Stimulated activated CD8-positive, alpha-beta memory T cell treated with anti-CD3 and anti-CD28 coated beads, Interleukin-12 subunit alpha, Interleukin-12 subunit beta, amount 100 ng/mL, for 1 hour (primary cell): ENCODE results near the gene EDDM13.
"Not testable (repeated sequence)": the region's sequence is repeated elsewhere in the genome, so short reads cannot be mapped to it uniquely, and the experiment has no call there.

Experiments
- DNase-seq: peaks from one replicate; pipeline ENCODE4 v3.0.0-alpha.2; 2020; ENCODE audit warnings: low read depth

The EDDM13 gene

GRCh38 chr19:56272161-56272798, at the start of gene EDDM13:
EDDM13 (plus strand) TSS chr19:56272748; CDS start chr19:56272835, 87 bp downstream.
- no peak for DNase-seq

- DNase-seq = no peak
These were observed 49.6 kb upstream of the EDDM13 start for GRCh38 chr19:56222901-56223300.

GRCh38 chr19:56223481-56223880, 49.1 kb upstream of the EDDM13 start:
- no peak for DNase-seq

DNA sequence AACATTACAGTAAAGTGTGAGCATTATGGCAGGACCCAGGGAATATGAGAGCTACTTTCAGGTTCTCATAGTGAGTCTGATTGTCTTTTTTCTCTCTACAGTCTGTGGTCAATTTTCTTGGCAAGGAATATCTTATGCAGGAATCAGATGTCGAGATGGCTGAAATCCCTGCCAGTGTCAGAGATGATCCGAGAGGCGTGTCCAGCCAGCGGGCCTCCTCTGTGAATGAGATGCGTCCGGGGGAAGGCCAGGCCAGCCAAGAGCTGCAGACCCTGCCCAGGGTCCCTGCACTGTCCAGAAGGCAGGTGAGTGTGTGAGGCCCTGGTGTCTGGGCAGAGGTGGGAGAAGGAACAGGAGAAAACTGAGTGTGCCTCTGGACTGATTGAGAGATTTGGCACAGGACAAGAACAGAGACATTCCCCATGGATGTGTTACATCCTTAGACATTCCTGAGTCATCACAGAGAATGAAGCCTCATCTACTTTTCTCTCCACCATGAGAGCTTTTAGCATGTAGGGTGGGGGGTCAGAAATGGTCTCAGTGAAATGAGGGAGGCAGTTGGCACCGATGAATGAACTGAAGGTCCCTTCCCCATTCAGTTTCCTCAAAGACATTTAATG, 27.3 kb upstream of the EDDM13 start:
- DNase-seq = no peak

DNA sequence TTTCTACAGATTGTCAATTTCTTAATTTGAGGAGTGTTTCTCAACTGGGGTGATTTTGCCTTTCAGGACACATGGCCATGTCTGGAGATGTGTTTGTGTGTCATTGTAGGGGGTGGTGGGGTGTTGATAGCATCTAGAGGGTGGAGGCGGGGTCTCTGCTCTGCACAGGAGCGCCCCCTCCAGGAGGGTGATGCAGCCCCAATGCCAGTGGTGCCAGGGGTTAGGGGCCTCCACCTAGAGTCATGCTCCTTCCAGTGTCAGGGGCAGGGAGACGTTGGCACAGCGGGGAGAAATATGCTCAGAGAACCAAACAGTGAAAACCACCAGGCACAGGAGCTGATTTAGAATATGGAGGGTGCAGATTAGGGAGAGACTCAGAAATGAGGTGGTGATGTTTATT, 26.8 kb upstream of the EDDM13 start:
- DNase-seq = not testable (repeated sequence)

DNA sequence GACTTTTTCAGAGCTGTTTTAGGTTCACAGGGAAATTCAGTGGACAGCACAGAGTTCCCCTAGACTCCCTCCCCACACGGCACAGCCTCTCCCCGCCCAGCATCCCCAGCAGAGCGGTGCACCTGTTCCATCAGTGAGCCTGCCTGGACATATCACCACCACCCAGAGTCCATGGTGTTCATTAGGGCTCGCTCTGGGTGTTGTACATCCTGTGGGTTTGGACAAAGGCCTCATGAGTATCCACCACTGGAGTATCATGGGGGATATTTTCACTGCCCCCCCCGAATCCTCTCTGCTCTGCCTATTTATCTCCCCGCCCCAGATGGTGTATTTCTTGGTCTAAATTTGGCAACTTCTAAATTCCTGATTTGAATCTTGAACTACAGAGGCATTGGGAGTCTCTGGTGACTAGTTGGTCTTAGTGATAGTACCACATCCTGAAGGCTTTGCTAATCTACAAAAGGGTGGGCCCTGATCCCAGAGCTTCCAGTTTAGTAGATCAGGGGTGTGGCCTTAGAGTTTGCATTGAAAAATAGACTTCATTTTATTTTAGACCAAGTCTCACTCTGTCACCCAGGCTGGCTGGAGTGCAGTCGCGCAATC, 23.7 kb upstream of the EDDM13 start:
- not testable (repeated sequence) for DNase-seq

- DNase-seq = peak; percentile 28
These were observed 19.7 kb upstream of the EDDM13 start for GRCh38 chr19:56252699-56253422.

GRCh38 chr19:56253737-56254136, 18.8 kb upstream of the EDDM13 start:
- DNase-seq = no peak

- no peak for DNase-seq
These were observed 14.3 kb upstream of the EDDM13 start for GRCh38 chr19:56258272-56258671.

GRCh38 chr19:56261145-56261544, 11.4 kb upstream of the EDDM13 start:
- DNase-seq = no peak

- DNase-seq = not testable (repeated sequence)
These were observed 10.6 kb upstream of the EDDM13 start for GRCh38 chr19:56261932-56262331.

GRCh38 chr19:56263319-56263718, 9.2 kb upstream of the EDDM13 start:
- no peak for DNase-seq

GRCh38 chr19:56266051-56266450, 6.5 kb upstream of the EDDM13 start:
- no peak for DNase-seq

- DNase-seq = no peak
These were observed 3.2 kb upstream of the EDDM13 start for GRCh38 chr19:56269348-56269747.

DNA sequence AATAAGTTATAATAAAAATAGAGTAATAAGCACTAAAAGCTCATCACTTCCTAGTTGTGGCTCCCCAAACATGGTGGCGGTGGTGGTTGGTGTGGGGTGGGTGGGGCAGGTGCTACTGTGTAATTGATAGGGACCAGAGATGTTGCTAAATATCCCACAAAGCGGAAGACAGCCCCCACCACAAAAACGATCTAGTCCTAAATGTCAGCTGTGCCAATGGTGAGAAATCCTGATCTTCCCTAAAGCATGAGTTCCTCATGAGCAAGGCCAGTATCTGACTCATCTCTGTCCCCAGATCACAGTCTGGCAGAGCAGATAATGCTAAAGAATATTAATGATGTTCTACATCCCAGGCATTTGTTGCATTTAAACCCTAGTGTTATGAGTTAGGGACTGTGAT, 1.9 kb upstream of the EDDM13 start:
- DNase-seq = no peak

DNA sequence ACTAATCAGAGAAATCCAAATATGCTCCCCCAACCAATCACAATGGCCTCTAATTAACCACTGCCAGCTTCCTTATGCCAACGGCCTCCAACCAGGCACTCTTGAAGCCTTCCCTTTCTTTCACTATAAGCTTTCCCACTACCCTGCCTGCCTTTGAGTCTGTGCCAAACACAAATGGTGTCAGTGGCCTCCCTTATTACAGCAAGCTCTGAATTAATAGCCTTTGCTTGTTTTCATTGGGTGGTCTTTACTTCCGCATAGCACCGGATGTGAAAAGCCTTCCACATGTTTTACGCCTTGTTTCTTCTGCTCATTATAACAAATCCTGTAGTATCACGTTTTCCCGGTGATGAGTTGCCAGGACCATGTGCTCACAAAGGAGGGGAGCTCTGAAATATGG, 1.4 kb upstream of the EDDM13 start:
- DNase-seq = no peak

GRCh38 chr19:56273563-56274117, 1.1 kb downstream of the EDDM13 start:
- no peak for DNase-seq

DNA sequence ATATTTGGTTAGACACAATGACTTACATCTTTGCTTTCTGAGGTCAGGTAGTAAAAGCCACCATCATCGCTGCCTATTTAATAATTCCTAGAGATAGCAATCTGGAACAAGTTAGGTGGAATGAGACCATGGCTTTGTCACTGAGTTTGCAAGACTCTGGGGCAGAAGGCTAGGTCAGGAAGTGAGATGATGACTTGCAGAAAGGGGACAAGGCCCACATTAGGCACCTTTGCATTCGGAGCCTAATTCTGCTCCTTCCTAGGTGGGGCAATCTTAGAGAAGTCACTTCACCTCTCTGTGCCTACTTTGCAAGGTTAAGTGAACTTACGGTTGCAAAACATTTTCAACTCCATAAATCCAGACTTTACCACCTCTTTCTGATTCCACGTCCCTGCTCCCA, 10.3 kb downstream of the EDDM13 start:
- DNase-seq = no peak

DNA sequence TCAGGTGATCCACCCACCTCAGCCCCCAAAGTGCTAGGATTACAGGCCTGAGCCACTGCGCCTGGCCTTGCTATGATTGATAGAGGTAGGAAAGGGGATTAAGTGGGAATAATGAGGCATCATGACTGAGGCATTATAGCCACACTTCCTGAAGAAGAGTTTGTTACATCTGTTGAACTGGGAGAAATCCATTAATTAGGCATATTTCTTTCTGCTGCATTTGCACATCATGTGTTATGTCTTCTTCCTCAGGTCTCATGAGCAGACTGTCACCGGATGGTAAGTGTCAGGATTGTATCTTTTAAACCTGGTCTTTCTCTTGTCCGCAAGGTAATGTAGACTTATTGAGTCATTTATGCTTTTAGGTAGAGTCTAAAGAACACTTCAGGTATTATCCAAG, 12.2 kb downstream of the EDDM13 start:
- no peak for DNase-seq

GRCh38 chr19:56290104-56290503, 17.6 kb downstream of the EDDM13 start:
- DNase-seq = no peak

GRCh38 chr19:56291867-56292266, 19.3 kb downstream of the EDDM13 start:
- no peak for DNase-seq

DNA sequence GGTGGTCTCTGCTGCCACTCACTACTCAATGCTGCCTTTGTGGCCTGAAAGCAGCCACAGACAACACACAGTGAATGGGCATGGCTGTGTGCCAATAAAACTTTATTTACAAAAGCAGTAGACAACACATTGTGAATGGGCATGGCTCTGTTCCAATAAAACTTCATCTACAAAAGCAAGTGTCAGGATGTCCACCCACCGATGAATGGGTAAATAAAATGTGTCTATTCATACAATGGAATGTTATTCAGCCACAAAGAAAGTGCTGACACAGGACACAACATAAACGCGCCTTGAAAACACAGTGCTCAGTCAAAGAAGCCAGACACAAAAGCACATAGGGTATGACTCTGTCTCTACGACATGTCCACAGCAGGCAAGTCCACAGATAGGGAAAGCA, 22.0 kb downstream of the EDDM13 start:
- no peak for DNase-seq
